ENCODE results near the gene MRAP2.

- TF ChIP-seq CTCF (IDR thresholded peaks at IDR 0.05; ENCODE audit: low read length) (no peak), EZH2 (IDR thresholded peaks at IDR 0.05; ENCODE audit: borderline replicate concordance, low read length) (no peak)
Measured at GRCh38 chr6:84048588-84048987, 15.0 kb downstream of the MRAP2 start.

All from OCI-LY1 (cell line).